PC-9 (cell line): Measurements from ENCODE around the gene SAYSD1. TPM values are rescaled to one million over a fixed set of nuclear protein-coding genes. Genes with fewer than 3 reads are reported as not detected.

Experiments
- BruUV-seq: library from RNA; stranded (reverse); fragments of 400-500 nt; replicated peaks from 2 replicates; lab custom pipeline; 2021; lab: Mats Ljungman, UMichigan
- CTCF ChIA-PET: fragments of 300-600 bp; sonication (Branson Sonifier 250); formaldehyde crosslinking; loops from one replicate; lab custom pipeline; 2022; ENCODE audit warnings: antibody characterized with exemption; lab: Charles Lee
- POLR2A ChIA-PET: fragments of 300-600 bp; sonication (Branson Sonifier 250); formaldehyde crosslinking; loops from one replicate; lab custom pipeline; 2022; ENCODE audit warnings: antibody characterized with exemption; ENCODE audit not compliant: unreplicated experiment; lab: Charles Lee
- DNase-seq, 2 experiments: peaks; one replicate each; pipeline versions ENCODE4 v3.0.0 to v3.0.0-alpha.2; 2015 to 2022; ENCODE audit warnings: mixed read lengths in 1 of 2
- H2AFZ ChIP-seq: fragments of 200-600 bp; sonication (generic); 2 replicates; pipeline ENCODE4 v1.8.1; 2017; ENCODE audit warnings: antibody characterized with exemption
- H3F3A ChIP-seq: fragments of 200-600 bp; sonication (generic); 2 replicates; pipeline ENCODE4 v1.8.1; 2017; ENCODE audit warnings: antibody characterized with exemption, mild to moderate bottlenecking, low read depth; ENCODE audit not compliant: insufficient read depth
- H3K27ac ChIP-seq: fragments of 200-600 bp; sonication (generic); 2 replicates; pipeline ENCODE4 v1.6.1; 2016; ENCODE audit warnings: mixed run types
- H3K27me3 ChIP-seq: fragments of 200-600 bp; sonication (generic); 2 replicates; pipeline ENCODE4 v1.6.1; 2016; ENCODE audit warnings: low read depth, mixed run types; ENCODE audit not compliant: insufficient read depth
- H3K36me3 ChIP-seq: fragments of 200-600 bp; sonication (generic); 2 replicates; pipeline ENCODE4 v1.6.1; 2016; ENCODE audit warnings: low read depth, mixed run types
- H3K4me1 ChIP-seq: fragments of 200-600 bp; sonication (generic); replicated peaks from 2 replicates; pipeline ENCODE4 v1.6.1; 2016; ENCODE audit warnings: mixed run types; ENCODE audit not compliant: insufficient read depth
- H3K4me2 ChIP-seq: fragments of 200-600 bp; sonication (generic); 2 replicates; pipeline ENCODE4 v1.6.1; 2017; ENCODE audit warnings: mixed run types
- H3K4me3 ChIP-seq: fragments of 200-600 bp; sonication (generic); 2 replicates; pipeline ENCODE4 v1.6.1; 2016; ENCODE audit warnings: mixed run types
- H3K79me2 ChIP-seq: fragments of 200-600 bp; sonication (generic); 2 replicates; pipeline ENCODE4 v1.6.1; 2017; ENCODE audit warnings: low read depth, mixed run types
- H3K9me2 ChIP-seq: fragments of 200-600 bp; sonication (generic); 2 replicates; pipeline ENCODE4 v1.8.1; 2017; ENCODE audit warnings: mild to moderate bottlenecking; ENCODE audit not compliant: insufficient read depth
- H3K9me3 ChIP-seq: fragments of 200-600 bp; sonication (generic); 2 replicates; pipeline ENCODE4 v1.8.1; 2016; ENCODE audit warnings: low read depth; ENCODE audit not compliant: insufficient read depth
- H4K20me1 ChIP-seq: fragments of 200-600 bp; sonication (generic); 2 replicates; pipeline ENCODE4 v1.8.1; 2017; ENCODE audit not compliant: insufficient read depth
- EZH2 ChIP-seq: fragments of 200-600 bp; sonication (generic); IDR thresholded peaks from 2 replicates; pipeline ENCODE4 v1.8.0; 2017; ENCODE audit warnings: antibody characterized with exemption, low read depth
- intact Hi-C: fragments of 100-400 bp; cut with micrococcal nuclease; formaldehyde crosslinking; loops from one replicate; pipeline ENCODE4 v1.10.0; 2022; ENCODE audit not compliant: unreplicated experiment
- total RNA-seq: library from RNA; stranded (reverse); gene quantifications from 2 replicates; pipeline ENCODE4 v1.2.3, GENCODE V29; 2021
- TF ChIP-seq, protein P1 (sequence below): fragments of 200-600 bp; sonication (generic); conservative IDR thresholded peaks from 2 replicates; pipeline ENCODE4 v1.6.1; 2017; ENCODE audit warnings: mixed run types, antibody characterized with exemption, mild to moderate bottlenecking, moderate library complexity

SAYSD1 gene
- total RNA-seq, 1 experiment from 2014 or later, result 12.2 TPM

DNA sequence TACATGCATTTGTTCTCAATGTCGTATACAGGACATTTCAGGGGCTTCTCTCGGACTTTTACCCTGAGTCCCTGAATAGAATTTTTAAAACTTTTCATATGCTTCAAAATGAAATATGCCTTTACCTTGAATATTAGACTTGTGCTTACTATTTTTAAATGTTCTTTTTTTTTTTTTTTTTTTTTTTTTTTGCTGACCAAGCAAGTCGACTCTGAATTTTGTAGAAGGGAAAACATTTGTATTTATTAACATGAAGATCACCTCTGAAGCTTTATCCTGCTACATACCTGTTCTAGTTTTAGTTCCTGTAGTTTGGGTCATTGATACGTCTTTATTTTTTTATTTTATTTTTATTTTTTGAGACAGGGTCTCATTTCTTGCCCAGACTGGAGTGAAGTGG lies 39.7 kb upstream of the SAYSD1 start:
- no peaks in the 10 kb centered on the region for H3K4me1 ChIP-seq
- H3K79me2 ChIP-seq, result no peaks in the 10 kb centered on the region
- TF ChIP-seq, protein P1, sequence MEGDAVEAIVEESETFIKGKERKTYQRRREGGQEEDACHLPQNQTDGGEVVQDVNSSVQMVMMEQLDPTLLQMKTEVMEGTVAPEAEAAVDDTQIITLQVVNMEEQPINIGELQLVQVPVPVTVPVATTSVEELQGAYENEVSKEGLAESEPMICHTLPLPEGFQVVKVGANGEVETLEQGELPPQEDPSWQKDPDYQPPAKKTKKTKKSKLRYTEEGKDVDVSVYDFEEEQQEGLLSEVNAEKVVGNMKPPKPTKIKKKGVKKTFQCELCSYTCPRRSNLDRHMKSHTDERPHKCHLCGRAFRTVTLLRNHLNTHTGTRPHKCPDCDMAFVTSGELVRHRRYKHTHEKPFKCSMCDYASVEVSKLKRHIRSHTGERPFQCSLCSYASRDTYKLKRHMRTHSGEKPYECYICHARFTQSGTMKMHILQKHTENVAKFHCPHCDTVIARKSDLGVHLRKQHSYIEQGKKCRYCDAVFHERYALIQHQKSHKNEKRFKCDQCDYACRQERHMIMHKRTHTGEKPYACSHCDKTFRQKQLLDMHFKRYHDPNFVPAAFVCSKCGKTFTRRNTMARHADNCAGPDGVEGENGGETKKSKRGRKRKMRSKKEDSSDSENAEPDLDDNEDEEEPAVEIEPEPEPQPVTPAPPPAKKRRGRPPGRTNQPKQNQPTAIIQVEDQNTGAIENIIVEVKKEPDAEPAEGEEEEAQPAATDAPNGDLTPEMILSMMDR, result no peak
- TF ChIP-seq EZH2, result no peak
- H3K9me2 ChIP-seq, result no peaks in the 10 kb centered on the region
- peaks cover 27% of the 10 kb centered on the region for H3K27me3 ChIP-seq
- H3K27ac ChIP-seq, result no peak overlapping the region
- no peaks in the 10 kb centered on the region for H3K36me3 ChIP-seq
- no peak overlapping the region for H3K4me3 ChIP-seq
- H3F3A ChIP-seq, result no peaks in the 10 kb centered on the region
- peaks cover 1% of the 10 kb centered on the region; the same call in 1 of the 2 replicates for H3K9me3 ChIP-seq
- POLR2A ChIA-PET, result no interaction called here
- no peak overlapping the region for H2AFZ ChIP-seq
- no peaks in the 10 kb centered on the region for H4K20me1 ChIP-seq
- no TSS peak for BruUV-seq
- no peak overlapping the region for H3K4me2 ChIP-seq
- no peak for DNase-seq
- intact Hi-C loops, result loop anchor here (5.0 kb wide), 1 partner anchor 67 kb away; no protein-coding TSS in a partner anchor
- CTCF ChIA-PET, result no interaction called here

DNA sequence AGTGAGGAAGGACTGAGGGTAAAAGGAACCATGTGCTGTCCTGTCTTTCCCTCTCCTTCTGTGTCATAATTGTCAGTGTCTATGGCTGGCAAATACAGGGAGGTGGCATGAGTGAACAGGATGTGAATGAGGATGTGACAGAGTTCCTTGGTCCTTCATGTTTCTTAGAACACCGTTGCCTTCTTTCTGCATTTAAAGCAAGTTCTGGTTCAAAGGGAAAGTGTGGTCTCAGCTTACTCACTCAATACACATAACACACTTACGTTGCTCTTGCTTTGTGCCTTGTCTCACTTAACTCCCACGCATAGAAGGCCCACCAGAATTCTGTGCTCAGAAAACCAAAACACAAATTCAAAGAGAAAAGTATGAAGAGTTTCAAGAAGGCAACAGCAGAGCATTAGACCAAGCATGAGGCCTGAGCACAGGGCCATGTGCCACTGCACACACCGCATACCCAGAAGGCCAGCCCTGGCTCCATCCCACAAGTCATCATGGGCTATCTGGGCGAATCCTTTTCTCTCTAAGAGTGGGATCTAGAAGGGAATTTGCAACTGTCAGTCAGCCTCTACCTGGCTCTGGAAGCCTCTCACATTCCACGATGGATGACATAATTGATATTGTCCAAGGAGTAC lies 38.9 kb upstream of the SAYSD1 start:
- Histone ChIP-seq H3K9me2 (no peaks in the 10 kb centered on the region), H4K20me1 (no peaks in the 10 kb centered on the region), H2AFZ (no peak overlapping the region), H3K9me3 (no peaks in the 10 kb centered on the region), H3K4me1 (no peaks in the 10 kb centered on the region), H3K4me2 (no peak overlapping the region), H3K79me2 (no peaks in the 10 kb centered on the region), H3F3A (no peaks in the 10 kb centered on the region), H3K4me3 (no peak overlapping the region), H3K27ac (no peak overlapping the region), H3K36me3 (no peaks in the 10 kb centered on the region), H3K27me3 (peaks cover 34% of the 10 kb centered on the region)
- TF ChIP-seq, protein P1, result no peak
- POLR2A ChIA-PET, result no interaction called here
- no TSS peak for BruUV-seq
- DNase-seq, result no peak
- intact Hi-C loops, result no loop called here
- CTCF ChIA-PET, result no interaction called here

DNA sequence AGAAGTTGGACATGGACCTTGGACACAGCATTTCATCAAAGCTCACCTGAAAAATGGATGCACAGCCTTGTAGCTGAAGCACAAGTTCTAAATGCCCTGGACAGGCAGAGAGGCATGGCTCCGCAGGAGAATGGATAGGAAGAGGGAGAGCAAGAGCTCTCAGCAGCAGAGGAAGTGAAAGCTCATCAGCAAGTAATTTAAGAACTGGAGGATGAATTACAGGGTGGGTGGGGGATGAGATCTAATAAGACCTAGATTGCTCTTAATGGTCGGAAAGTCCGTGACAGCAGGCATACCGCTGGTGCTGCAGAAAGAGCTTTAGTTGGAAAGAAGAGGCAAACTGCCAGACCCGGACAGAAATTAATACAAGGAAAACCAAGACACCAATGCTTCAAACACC lies 37.3 kb upstream of the SAYSD1 start:
- H3K4me2 ChIP-seq, result no peak overlapping the region
- no TSS peak for BruUV-seq
- no peak overlapping the region for H3K27ac ChIP-seq
- no peaks in the 10 kb centered on the region for H3K4me1 ChIP-seq
- CTCF ChIA-PET, result interaction anchor here (0.6 kb wide), 1 partner anchor 33 kb away, joined by 4 read pairs; no protein-coding TSS in a partner anchor
- intact Hi-C loops, result no loop called here
- POLR2A ChIA-PET, result no interaction called here
- H3K79me2 ChIP-seq, result no peaks in the 10 kb centered on the region
- peaks cover 50% of the 10 kb centered on the region for H3K27me3 ChIP-seq
- no peak for DNase-seq
- H2AFZ ChIP-seq, result no peak overlapping the region
- H4K20me1 ChIP-seq, result no peaks in the 10 kb centered on the region
- no peaks in the 10 kb centered on the region for H3K9me2 ChIP-seq
- H3K36me3 ChIP-seq, result no peaks in the 10 kb centered on the region
- no peaks in the 10 kb centered on the region for H3F3A ChIP-seq
- TF ChIP-seq, protein P1, result no peak
- no peak for TF ChIP-seq EZH2
- H3K9me3 ChIP-seq, result no peaks in the 10 kb centered on the region
- no peak overlapping the region for H3K4me3 ChIP-seq
